ENCODE results near the gene LIN54. TPM values are rescaled to one million over a fixed set of nuclear protein-coding genes. Genes with fewer than 3 reads are reported as not detected.
"Not testable (repeated sequence)": the region's sequence is repeated elsewhere in the genome, so short reads cannot be mapped to it uniquely, and the experiment has no call there.

The LIN54 gene
- total RNA-seq, 1 experiment from 2014 or later = 14.5 TPM

GRCh38 chr4:82988323-82988832 lies 22.2 kb downstream of the LIN54 start:
- Histone ChIP-seq H3K36me3 (ENCODE audit: control insufficient read depth, insufficient read depth, low read length) (no peaks in the 10 kb centered on the region), H3K4me1 (ENCODE audit: control insufficient read depth, insufficient read depth, low read length) (peaks cover 4% of the 10 kb centered on the region; the same call in 1 of the 2 replicates), H3K9me3 (ENCODE audit: control insufficient read depth, insufficient read depth, low read depth, low read length) (no peaks in the 10 kb centered on the region), H3K27me3 (ENCODE audit: control insufficient read depth, insufficient read depth, low read length) (no peaks in the 10 kb centered on the region), H3K27ac (ENCODE audit: low read length) (no peak overlapping the region), H3K4me3 (ENCODE audit: low read depth in 2 of 2, low read length in 2 of 2) (no peak overlapping the region)
- TF ChIP-seq SIN3A (IDR thresholded peaks at IDR 0.05; ENCODE audit: borderline replicate concordance, insufficient read depth, low read depth, low read length) (no peak), CTCF (IDR thresholded peaks at IDR 0.05) (no peak), POLR2AphosphoS5 (IDR thresholded peaks at IDR 0.05; ENCODE audit: low read depth, low read length) (no peak), TCF7L2 (IDR thresholded peaks at IDR 0.05; ENCODE audit: low read depth, low read length) (no peak), REST (IDR thresholded peaks at IDR 0.05; ENCODE audit: insufficient read depth in 1 of 2, low read depth in 2 of 2, low read length in 1 of 2) (no peak)
- in situ Hi-C loops (cut with HindIII; ENCODE audit: low pct_unique_long_range_greater_than_20kb, low sequenced_read_pairs) (no loop called here), intact Hi-C loops (cut with micrococcal nuclease; ENCODE audit: unreplicated experiment) (no loop called here)
- TSS peak; percentile 47 for BruUV-seq (replicated peaks)
- CTCF ChIA-PET = no interaction called here
- ATAC-seq = no peak
- POLR2A ChIA-PET = no interaction called here
- DNase-seq (ENCODE audit: low read depth, low spot score) = no peak

- H3K4me3 ChIP-seq (ENCODE audit: low read depth in 2 of 2, low read length in 2 of 2); in situ Hi-C loops (cut with HindIII; ENCODE audit: low pct_unique_long_range_greater_than_20kb, low sequenced_read_pairs); ATAC-seq; H3K27me3 ChIP-seq (ENCODE audit: control insufficient read depth, insufficient read depth, low read length); H3K36me3 ChIP-seq (ENCODE audit: control insufficient read depth, insufficient read depth, low read length); H3K4me1 ChIP-seq (ENCODE audit: control insufficient read depth, insufficient read depth, low read length); H3K9me3 ChIP-seq (ENCODE audit: control insufficient read depth, insufficient read depth, low read depth, low read length); intact Hi-C loops (cut with micrococcal nuclease; ENCODE audit: unreplicated experiment); BruUV-seq (replicated peaks); DNase-seq (ENCODE audit: low read depth, low spot score); POLR2A ChIA-PET; H3K27ac ChIP-seq (ENCODE audit: low read length); CTCF ChIA-PET: not testable (repeated sequence)
These were observed 23.1 kb downstream of the LIN54 start for GRCh38 chr4:82987519-82987918.

- no peaks in the 10 kb centered on the region for H3K27me3 ChIP-seq (ENCODE audit: control insufficient read depth, insufficient read depth, low read length)
- no TSS peak for BruUV-seq (replicated peaks)
- no peak for DNase-seq (ENCODE audit: low read depth, low spot score)
- H3K9me3 ChIP-seq (ENCODE audit: control insufficient read depth, insufficient read depth, low read depth, low read length) = no peaks in the 10 kb centered on the region
- peaks cover 2% of the 10 kb centered on the region; the same call in 1 of the 2 replicates for H3K4me1 ChIP-seq (ENCODE audit: control insufficient read depth, insufficient read depth, low read length)
- no peaks in the 10 kb centered on the region for H3K36me3 ChIP-seq (ENCODE audit: control insufficient read depth, insufficient read depth, low read length)
- ATAC-seq = no peak
- in situ Hi-C loops (cut with HindIII; ENCODE audit: low pct_unique_long_range_greater_than_20kb, low sequenced_read_pairs) = no loop called here
- intact Hi-C loops (cut with micrococcal nuclease; ENCODE audit: unreplicated experiment) = no loop called here
- H3K4me3 ChIP-seq (ENCODE audit: low read depth in 2 of 2, low read length in 2 of 2) = no peak overlapping the region
- no peak for TF ChIP-seq CTCF (IDR thresholded peaks at IDR 0.05)
- no peak for TF ChIP-seq TCF7L2 (IDR thresholded peaks at IDR 0.05; ENCODE audit: low read depth, low read length)
- TF ChIP-seq REST (IDR thresholded peaks at IDR 0.05; ENCODE audit: insufficient read depth in 1 of 2, low read depth in 2 of 2, low read length in 1 of 2) = no peak
- TF ChIP-seq POLR2AphosphoS5 (IDR thresholded peaks at IDR 0.05; ENCODE audit: low read depth, low read length) = no peak
- no peak for TF ChIP-seq SIN3A (IDR thresholded peaks at IDR 0.05; ENCODE audit: borderline replicate concordance, insufficient read depth, low read depth, low read length)
- CTCF ChIA-PET = no interaction called here
- no peak overlapping the region for H3K27ac ChIP-seq (ENCODE audit: low read length)
- POLR2A ChIA-PET = no interaction called here
These were observed 26.2 kb downstream of the LIN54 start for GRCh38 chr4:82984459-82984858.
